Stomach (tissue), 4 donors: ENCODE measurements around the gene UBXN11.

Source experiments
- CTCF ChIP-seq, 7 experiments: fragments of 450-650 bp in 4 of 7; fragments of 200-600 bp in 3 of 7; sonication (generic) in 3 of 7; IDR thresholded peaks; one replicate each; pipeline ENCODE4 v1.5.1; 2016 to 2019; ENCODE audit warnings: antibody characterized with exemption in 7 of 7, control low read depth in 2 of 7, mild to moderate bottlenecking in 1 of 7
- EP300 ChIP-seq: sonication (generic); formaldehyde crosslinking; IDR thresholded peaks from one replicate; pipeline ENCODE4 v1.6.1; 2017; ENCODE audit warnings: antibody characterized with exemption
- POLR2A ChIP-seq, 4 donors: fragments of 450-650 bp; IDR thresholded peaks; one replicate each; pipeline ENCODE4 v1.6.1; 2016; ENCODE audit warnings: antibody characterized with exemption in 4 of 4, control low read depth in 2 of 4, mild to moderate bottlenecking in 1 of 4, moderate library complexity in 1 of 4
- POLR2AphosphoS5 ChIP-seq, 3 donors: sonication (generic); formaldehyde crosslinking; IDR thresholded peaks; one replicate each; pipeline ENCODE4 v1.6.1; 2016; ENCODE audit warnings: antibody characterized with exemption in 3 of 3

GRCh38 chr1:26257222-26257621 lies 49.2 kb downstream of the UBXN11 start:
- TF ChIP-seq CTCF (IDR thresholded peaks at IDR 0.05) (no peak), POLR2AphosphoS5 (IDR thresholded peaks at IDR 0.05) (no peak), POLR2A (IDR thresholded peaks at IDR 0.05) (no peak), EP300 (no peak)
